HEK293 (cell line): Measurements from ENCODE around the gene ZNF862.
A peak's percentile ranks its signal among the peaks of the same experiment; 100 is the strongest.

Experiments used
- CTCF ChIA-PET: fragments of 350-600 bp; formaldehyde crosslinking; extraction: SDS; loops from one replicate; lab custom pipeline; 2021; ENCODE audit warnings: antibody characterized with exemption; lab: Yijun Ruan, JAX
- POLR2A ChIA-PET: fragments of 300-600 bp; formaldehyde crosslinking; extraction: SDS; loops from one replicate; lab custom pipeline; 2020; ENCODE audit warnings: antibody characterized with exemption, inconsistent platforms; lab: Yijun Ruan, JAX
- H3K27ac ChIP-seq: fragments of 200-500 bp; sonication (Bioruptor generic); 2 replicates; pipeline ENCODE4 v1.5.1; 2014; ENCODE audit warnings: low read depth, low read length, control low read depth, inconsistent platforms; ENCODE audit errors: extremely low read depth
- H3K36me3 ChIP-seq, 2 experiments: fragments of 200-500 bp in 1 of 2; sonication (Bioruptor generic) in 1 of 2; 1 replicate in 1 of 2; 2 replicates in 1 of 2; pipeline ENCODE4 v1.5.1; 2014 to 2017; ENCODE audit warnings: inconsistent platforms in 2 of 2, low read length in 2 of 2; ENCODE audit not compliant: control insufficient read depth in 2 of 2, insufficient read depth in 1 of 2
- H3K4me1 ChIP-seq: fragments of 200-500 bp; sonication (Bioruptor generic); 2 replicates; pipeline ENCODE4 v1.5.1; 2014; ENCODE audit warnings: mild to moderate bottlenecking, low read length, inconsistent platforms; ENCODE audit not compliant: control insufficient read depth, insufficient read depth
- H3K4me3 ChIP-seq: 2 replicates; pipeline ENCODE4 v1.5.1; 2011; ENCODE audit warnings: low read depth, mild to moderate bottlenecking, control low read depth, low read length, moderate library complexity
- H3K9me3 ChIP-seq: fragments of 200-500 bp; sonication (Bioruptor generic); 2 replicates; pipeline ENCODE4 v1.5.1; 2014; ENCODE audit warnings: low read depth, low read length, inconsistent platforms; ENCODE audit not compliant: control insufficient read depth, insufficient read depth
- KLF1 ChIP-seq: fragments of 450-650 bp; formaldehyde crosslinking; IDR thresholded peaks from 2 replicates; pipeline ENCODE4 v1.5.1; 2016; ENCODE audit warnings: missing biosample characterization, missing genetic modification characterization
- MEIS1 ChIP-seq: sonication (generic); formaldehyde crosslinking; IDR thresholded peaks from 2 replicates; pipeline ENCODE4 v1.8.1; 2022; ENCODE audit warnings: missing genetic modification reagents, mild to moderate bottlenecking, borderline replicate concordance
- ZBTB7A ChIP-seq: fragments of 450-650 bp; formaldehyde crosslinking; IDR thresholded peaks from 2 replicates; pipeline ENCODE4 v1.5.1; 2016; ENCODE audit warnings: low read depth, missing biosample characterization, missing genetic modification characterization
- ZNF2 ChIP-seq: fragments of 450-650 bp; formaldehyde crosslinking; IDR thresholded peaks from 2 replicates; pipeline ENCODE4 v1.5.1; 2016; ENCODE audit warnings: missing biosample characterization, missing genetic modification characterization
- ZNF239 ChIP-seq: fragments of 450-650 bp; formaldehyde crosslinking; IDR thresholded peaks from 2 replicates; pipeline ENCODE4 v1.5.1; 2016; ENCODE audit warnings: missing biosample characterization, missing genetic modification characterization
- ZNF335 ChIP-seq: fragments of 450-650 bp; formaldehyde crosslinking; conservative IDR thresholded peaks from 2 replicates; pipeline ENCODE4 v1.5.1; 2016; ENCODE audit warnings: missing biosample characterization, missing genetic modification characterization
- ZNF354C ChIP-seq: fragments of 450-650 bp; formaldehyde crosslinking; IDR thresholded peaks from 2 replicates; pipeline ENCODE4 v1.5.1; 2016; ENCODE audit warnings: missing biosample characterization, missing genetic modification characterization, low read depth, borderline replicate concordance
- ZNF366 ChIP-seq: fragments of 450-650 bp; formaldehyde crosslinking; conservative IDR thresholded peaks from 2 replicates; pipeline ENCODE4 v1.5.1; 2016; ENCODE audit warnings: missing biosample characterization, missing genetic modification characterization
- ZNF416 ChIP-seq: fragments of 450-650 bp; formaldehyde crosslinking; IDR thresholded peaks from 2 replicates; pipeline ENCODE4 v1.5.1; 2016; ENCODE audit warnings: missing biosample characterization, missing genetic modification characterization
- ZNF561 ChIP-seq: fragments of 450-650 bp; IDR thresholded peaks from 2 replicates; pipeline ENCODE4 v1.5.1; 2018; ENCODE audit warnings: missing biosample characterization, missing genetic modification characterization, borderline replicate concordance
- ZNF585B ChIP-seq: fragments of 450-650 bp; formaldehyde crosslinking; IDR thresholded peaks from 2 replicates; pipeline ENCODE4 v1.5.1; 2016; ENCODE audit warnings: missing biosample characterization, missing genetic modification characterization
- ZNF664 ChIP-seq: fragments of 450-650 bp; formaldehyde crosslinking; IDR thresholded peaks from 2 replicates; pipeline ENCODE4 v1.5.1; 2016; ENCODE audit warnings: missing biosample characterization, missing genetic modification characterization
- ZNF791 ChIP-seq: fragments of 450-650 bp; formaldehyde crosslinking; IDR thresholded peaks from 2 replicates; pipeline ENCODE4 v1.5.1; 2016; ENCODE audit warnings: missing biosample characterization, missing genetic modification characterization
- TF ChIP-seq, protein P1 (sequence below): fragments of 450-650 bp; formaldehyde crosslinking; conservative IDR thresholded peaks from 2 replicates; pipeline ENCODE4 v1.5.1; 2016; ENCODE audit warnings: low read depth, missing biosample characterization, missing genetic modification characterization
- TF ChIP-seq, protein P2 (sequence below): fragments of 450-650 bp; formaldehyde crosslinking; IDR thresholded peaks from 2 replicates; pipeline ENCODE4 v1.5.1; 2016; ENCODE audit warnings: missing biosample characterization, missing genetic modification characterization
- TF ChIP-seq, protein P3 (sequence below): fragments of 450-650 bp; formaldehyde crosslinking; IDR thresholded peaks from 2 replicates; pipeline ENCODE4 v1.5.1; 2016; ENCODE audit warnings: missing biosample characterization, missing genetic modification characterization

Gene ZNF862

DNA sequence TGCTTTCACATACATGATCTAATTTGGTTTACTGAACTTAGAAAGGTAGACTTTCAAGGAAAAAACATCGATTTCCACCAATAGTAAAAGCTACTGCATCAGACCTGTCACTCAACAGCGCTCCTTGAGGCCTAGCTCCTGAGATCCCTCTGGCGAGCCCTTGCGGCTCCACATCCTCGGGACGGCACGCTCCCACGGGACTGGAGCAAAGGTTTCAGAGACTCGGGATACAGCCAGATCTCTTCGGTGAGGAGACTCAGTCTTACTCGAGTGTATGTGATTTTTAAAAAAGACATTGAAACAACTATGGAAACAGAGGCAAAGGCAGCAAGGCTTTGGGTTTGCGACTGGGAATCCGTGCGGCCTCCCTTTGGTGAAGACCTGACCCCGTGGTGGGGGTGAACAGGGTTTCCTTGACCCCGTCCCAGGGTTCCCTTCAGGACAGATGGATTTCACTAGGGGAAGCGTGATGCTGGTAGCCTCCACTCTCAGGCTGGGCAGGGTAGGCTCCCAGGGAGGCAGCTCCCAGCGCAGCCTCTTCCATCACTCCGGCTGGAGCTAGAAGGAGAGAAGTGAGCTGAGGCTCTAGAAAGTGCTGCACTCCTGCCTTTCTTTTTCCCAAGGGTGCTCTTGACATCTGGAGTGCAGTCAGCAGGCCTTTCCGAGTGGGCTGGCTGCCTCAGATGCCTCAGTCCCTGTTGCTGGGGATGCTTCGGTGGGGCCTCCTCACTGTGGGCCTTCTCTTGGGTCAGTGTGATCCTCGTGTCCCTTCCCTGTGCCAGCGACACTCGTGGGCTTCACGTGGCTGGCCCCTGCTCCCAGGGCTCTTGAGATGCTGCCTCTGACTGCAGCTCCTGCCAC lies 29.8 kb downstream of the ZNF862 start:
- ChIA-PET POLR2A (interaction anchor here (1.2 kb wide), 1 partner anchor 13 kb away, joined by 3 read pairs; no protein-coding TSS in a partner anchor), CTCF (no interaction called here)
- Histone ChIP-seq H3K27ac (no peak overlapping the region), H3K9me3 (no peaks in the 10 kb centered on the region), H3K4me1 (no peaks in the 10 kb centered on the region), H3K4me3 (no peak overlapping the region), H3K36me3 (peaks cover 0 to 34% of the 10 kb centered on the region in 2 experiments; a peak in 1 of 3 replicates)
- TF ChIP-seq ZNF791 (no peak), ZNF335 (tag by site-specific recombination) (0 out of 2 replicates have a peak, but pooled peaks have one; percentile 18)

DNA sequence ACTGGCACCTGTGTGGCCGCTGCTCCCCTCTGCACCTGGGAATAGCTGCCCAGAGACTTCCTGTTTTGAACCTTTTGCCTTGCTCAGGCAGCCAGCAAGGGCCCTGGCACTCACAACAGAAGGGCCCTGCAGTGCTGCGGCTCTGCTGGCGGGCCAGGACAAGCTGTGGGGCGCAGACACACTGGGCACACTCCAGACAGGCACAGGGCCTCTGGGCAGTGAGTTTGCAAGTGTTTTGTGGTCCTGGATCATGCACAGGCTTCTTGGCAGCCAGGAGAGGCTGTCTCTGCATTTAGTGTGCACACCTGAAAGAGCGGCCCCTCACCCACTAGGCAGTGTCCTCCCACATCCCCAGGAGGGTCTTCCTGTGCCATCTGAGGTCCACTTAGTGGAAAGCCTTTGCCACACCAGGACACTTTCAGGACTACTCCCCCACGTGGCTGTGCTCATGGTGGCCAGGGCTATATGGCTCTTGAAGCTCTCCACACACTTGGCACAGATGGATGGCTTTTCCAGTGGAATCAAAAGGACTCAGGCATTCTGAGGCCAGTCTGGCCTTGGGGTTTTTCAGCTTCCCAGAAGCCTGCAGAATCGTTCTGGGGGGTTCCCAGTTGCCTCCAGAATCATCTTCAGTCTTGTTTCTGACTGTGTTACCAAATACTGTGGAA lies 30.6 kb downstream of the ZNF862 start:
- no peak for TF ChIP-seq ZNF664 (tag by site-specific recombination)
- no peak for TF ChIP-seq ZNF585B
- TF ChIP-seq ZNF354C, result no peak
- TF ChIP-seq KLF1 (tag by site-specific recombination), result no peak
- no peak for TF ChIP-seq ZNF2 (tag by site-specific recombination)
- no peak for TF ChIP-seq MEIS1 (CRISPR knock-in tag)
- TF ChIP-seq, protein P1, sequence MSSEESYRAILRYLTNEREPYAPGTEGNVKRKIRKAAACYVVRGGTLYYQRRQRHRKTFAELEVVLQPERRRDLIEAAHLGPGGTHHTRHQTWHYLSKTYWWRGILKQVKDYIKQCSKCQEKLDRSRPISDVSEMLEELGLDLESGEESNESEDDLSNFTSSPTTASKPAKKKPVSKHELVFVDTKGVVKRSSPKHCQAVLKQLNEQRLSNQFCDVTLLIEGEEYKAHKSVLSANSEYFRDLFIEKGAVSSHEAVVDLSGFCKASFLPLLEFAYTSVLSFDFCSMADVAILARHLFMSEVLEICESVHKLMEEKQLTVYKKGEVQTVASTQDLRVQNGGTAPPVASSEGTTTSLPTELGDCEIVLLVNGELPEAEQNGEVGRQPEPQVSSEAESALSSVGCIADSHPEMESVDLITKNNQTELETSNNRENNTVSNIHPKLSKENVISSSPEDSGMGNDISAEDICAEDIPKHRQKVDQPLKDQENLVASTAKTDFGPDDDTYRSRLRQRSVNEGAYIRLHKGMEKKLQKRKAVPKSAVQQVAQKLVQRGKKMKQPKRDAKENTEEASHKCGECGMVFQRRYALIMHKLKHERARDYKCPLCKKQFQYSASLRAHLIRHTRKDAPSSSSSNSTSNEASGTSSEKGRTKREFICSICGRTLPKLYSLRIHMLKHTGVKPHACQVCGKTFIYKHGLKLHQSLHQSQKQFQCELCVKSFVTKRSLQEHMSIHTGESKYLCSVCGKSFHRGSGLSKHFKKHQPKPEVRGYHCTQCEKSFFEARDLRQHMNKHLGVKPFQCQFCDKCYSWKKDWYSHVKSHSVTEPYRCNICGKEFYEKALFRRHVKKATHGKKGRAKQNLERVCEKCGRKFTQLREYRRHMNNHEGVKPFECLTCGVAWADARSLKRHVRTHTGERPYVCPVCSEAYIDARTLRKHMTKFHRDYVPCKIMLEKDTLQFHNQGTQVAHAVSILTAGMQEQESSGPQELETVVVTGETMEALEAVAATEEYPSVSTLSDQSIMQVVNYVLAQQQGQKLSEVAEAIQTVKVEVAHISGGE (tag by site-specific recombination), result no peak
- TF ChIP-seq ZBTB7A (tag by site-specific recombination), result no peak
- TF ChIP-seq ZNF366 (tag by site-specific recombination), result no peak
- Histone ChIP-seq H3K4me3 (no peak overlapping the region), H3K27ac (no peak overlapping the region), H3K36me3 (peaks cover 0 to 34% of the 10 kb centered on the region in 2 experiments; a peak in 1 of 3 replicates), H3K9me3 (no peaks in the 10 kb centered on the region), H3K4me1 (no peaks in the 10 kb centered on the region)
- ChIA-PET POLR2A (interaction anchor here (1.3 kb wide), 1 partner anchor 14 kb away, joined by 3 read pairs; no protein-coding TSS in a partner anchor), CTCF (no interaction called here)

DNA sequence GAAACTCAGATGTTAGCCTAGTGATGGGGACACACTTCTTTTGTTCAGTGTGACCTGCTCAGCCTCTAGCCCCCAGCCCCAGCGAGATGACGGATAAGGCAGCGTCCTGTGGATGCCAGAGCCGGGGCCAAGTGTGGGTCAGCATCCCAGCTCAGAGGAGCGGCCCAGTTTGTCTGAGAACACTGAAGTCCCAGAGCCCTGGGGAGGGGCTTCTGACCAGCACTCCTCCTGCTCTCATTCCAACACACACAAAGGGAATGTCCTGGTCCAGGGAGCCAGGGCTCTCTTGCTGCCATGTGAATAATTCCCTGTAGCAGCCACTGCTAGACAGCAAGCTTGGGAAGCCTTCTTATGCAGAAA lies 31.1 kb downstream of the ZNF862 start:
- H3K27ac ChIP-seq, result no peak overlapping the region
- no peaks in the 10 kb centered on the region for H3K9me3 ChIP-seq
- ChIA-PET CTCF (no interaction called here), POLR2A (interaction anchor here (1.3 kb wide), 1 partner anchor 14 kb away, joined by 3 read pairs; no protein-coding TSS in a partner anchor)
- H3K36me3 ChIP-seq, result peaks cover 0 to 34% of the 10 kb centered on the region in 2 experiments; a peak in 1 of 3 replicates
- TF ChIP-seq ZNF561 (tag by site-specific recombination), result no peak
- TF ChIP-seq, protein P2, sequence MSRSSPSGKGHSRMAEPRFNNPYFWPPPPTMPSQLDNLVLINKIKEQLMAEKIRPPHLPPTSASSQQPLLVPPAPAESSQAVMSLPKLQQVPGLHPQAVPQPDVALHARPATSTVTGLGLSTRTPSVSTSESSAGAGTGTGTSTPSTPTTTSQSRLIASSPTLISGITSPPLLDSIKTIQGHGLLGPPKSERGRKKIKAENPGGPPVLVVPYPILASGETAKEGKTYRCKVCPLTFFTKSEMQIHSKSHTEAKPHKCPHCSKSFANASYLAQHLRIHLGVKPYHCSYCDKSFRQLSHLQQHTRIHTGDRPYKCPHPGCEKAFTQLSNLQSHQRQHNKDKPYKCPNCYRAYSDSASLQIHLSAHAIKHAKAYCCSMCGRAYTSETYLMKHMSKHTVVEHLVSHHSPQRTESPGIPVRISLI (tag by site-specific recombination), result no peak
- TF ChIP-seq ZBTB7A (tag by site-specific recombination), result no peak
- TF ChIP-seq ZNF416 (tag by site-specific recombination), result no peak
- TF ChIP-seq, protein P3, sequence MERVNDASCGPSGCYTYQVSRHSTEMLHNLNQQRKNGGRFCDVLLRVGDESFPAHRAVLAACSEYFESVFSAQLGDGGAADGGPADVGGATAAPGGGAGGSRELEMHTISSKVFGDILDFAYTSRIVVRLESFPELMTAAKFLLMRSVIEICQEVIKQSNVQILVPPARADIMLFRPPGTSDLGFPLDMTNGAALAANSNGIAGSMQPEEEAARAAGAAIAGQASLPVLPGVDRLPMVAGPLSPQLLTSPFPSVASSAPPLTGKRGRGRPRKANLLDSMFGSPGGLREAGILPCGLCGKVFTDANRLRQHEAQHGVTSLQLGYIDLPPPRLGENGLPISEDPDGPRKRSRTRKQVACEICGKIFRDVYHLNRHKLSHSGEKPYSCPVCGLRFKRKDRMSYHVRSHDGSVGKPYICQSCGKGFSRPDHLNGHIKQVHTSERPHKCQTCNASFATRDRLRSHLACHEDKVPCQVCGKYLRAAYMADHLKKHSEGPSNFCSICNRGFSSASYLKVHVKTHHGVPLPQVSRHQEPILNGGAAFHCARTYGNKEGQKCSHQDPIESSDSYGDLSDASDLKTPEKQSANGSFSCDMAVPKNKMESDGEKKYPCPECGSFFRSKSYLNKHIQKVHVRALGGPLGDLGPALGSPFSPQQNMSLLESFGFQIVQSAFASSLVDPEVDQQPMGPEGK (tag by site-specific recombination), result no peak
- TF ChIP-seq ZNF239, result no peak
- no peaks in the 10 kb centered on the region for H3K4me1 ChIP-seq
- H3K4me3 ChIP-seq, result no peak overlapping the region
